Smooth muscle cell of the pulmonary artery (primary cell): ENCODE data around the gene UBE2L6. TPM values are rescaled to one million over a fixed set of nuclear protein-coding genes. Genes with fewer than 3 reads are reported as not detected.

ENCODE experiments used
- total RNA-seq: library from RNA; depleted of rRNA; stranded (reverse); fragments of >200 nt; gene quantifications from 2 replicates; pipeline ENCODE4 v1.2.3, GENCODE V29; 2014

The UBE2L6 gene
- total RNA-seq = 46.3 and 60.1 TPM in 2 replicates

GRCh38 chr11:57567515-57568329 is at the start of gene UBE2L6:
TSS of gene UBE2L6 (minus strand) at chr11:57567672. CDS start at chr11:57567611, 61 bp downstream.

GRCh38 chr11:57597461-57597915 is 30.0 kb upstream of the UBE2L6 start, which contains the start of gene SERPING1:
TSS of gene SERPING1 (plus strand) at chr11:57597685. CDS start at chr11:57598271, 586 bp downstream.

GRCh38 chr11:57536947-57537619 is 30.4 kb downstream of the UBE2L6 start, which contains the start of gene SMTNL1:
TSS of gene SMTNL1 (plus strand) at chr11:57537595. CDS start at chr11:57542643, 5,048 bp downstream.

GRCh38 chr11:57530596-57531507 is 36.6 kb downstream of the UBE2L6 start, which contains the start of gene TIMM10:
TSS of gene TIMM10 (minus strand) at chr11:57530754. CDS start at chr11:57530189, 565 bp downstream.

GRCh38 chr11:57515332-57516060 is 52.0 kb downstream of the UBE2L6 start, which contains the start of gene SLC43A1:
TSS of gene SLC43A1 (minus strand) at chr11:57515702. CDS start at chr11:57514111, 1,591 bp downstream.

Other genes starting within 250 kb of the UBE2L6 start
- gene TNKS1BP1, start 242.7 kb downstream of the UBE2L6 start, total RNA-seq = 89.9 and 90.3 TPM in 2 replicates
- gene SSRP1, start 231.8 kb downstream of the UBE2L6 start, total RNA-seq = 49.5 and 59.6 TPM in 2 replicates
- gene P2RX3, start 229.3 kb downstream of the UBE2L6 start, total RNA-seq = not detected in 2 replicates
- not detected in 2 replicates for gene PRG3, start 186.5 kb downstream of the UBE2L6 start, total RNA-seq
- gene PRG2, start 177.0 kb downstream of the UBE2L6 start, total RNA-seq = 0.26 and 0.73 TPM in 2 replicates
- 18.2 and 21.3 TPM in 2 replicates for gene SLC43A3, start 140.6 kb downstream of the UBE2L6 start, total RNA-seq
- gene RTN4RL2, start 107.1 kb downstream of the UBE2L6 start, total RNA-seq = 0.13 TPM in 1 of 2 replicates, not detected in the other
- 6.3 and 12.7 TPM in 2 replicates for gene SLC43A1, start 52.0 kb downstream of the UBE2L6 start, total RNA-seq
- gene TIMM10, start 36.9 kb downstream of the UBE2L6 start, total RNA-seq = 18.6 and 24.2 TPM in 2 replicates
- gene SMTNL1, start 30.1 kb downstream of the UBE2L6 start, total RNA-seq = not detected in 2 replicates
- 11.6 and 43.9 TPM in 2 replicates for gene SERPING1, start 30.0 kb upstream of the UBE2L6 start, total RNA-seq
- gene YPEL4, start 82.2 kb upstream of the UBE2L6 start, total RNA-seq = 1.2 and 1.8 TPM in 2 replicates
- gene CLP1, start 90.1 kb upstream of the UBE2L6 start, total RNA-seq = 11.0 and 13.5 TPM in 2 replicates
- gene ZDHHC5, start 100.4 kb upstream of the UBE2L6 start, total RNA-seq = 47.3 and 57.9 TPM in 2 replicates
- gene MED19, start 144.5 kb upstream of the UBE2L6 start, total RNA-seq = 7.9 and 10.4 TPM in 2 replicates
- 79.5 and 81.0 TPM in 2 replicates for gene TMX2, start 144.9 kb upstream of the UBE2L6 start, total RNA-seq
- gene SELENOH, start 173.8 kb upstream of the UBE2L6 start, total RNA-seq = 49.5 and 83.5 TPM in 2 replicates
- not detected in 2 replicates for gene BTBD18, start 184.1 kb upstream of the UBE2L6 start, total RNA-seq
- gene CTNND1, start 194.1 kb upstream of the UBE2L6 start, total RNA-seq = 141 and 145 TPM in 2 replicates